ENCODE results near the gene IPO13.

Gene IPO13

GRCh38 chr1:43945674-43946235 is 995 bp upstream of the IPO13 start:
- no peaks in the 10 kb centered on the region for H3K9me3 ChIP-seq (ENCODE audit: insufficient read depth, low read depth, low read length)
- H3K27me3 ChIP-seq (ENCODE audit: insufficient read depth, low read length): no peaks in the 10 kb centered on the region
- no peak overlapping the region for H3K27ac ChIP-seq (ENCODE audit: low read length)
- H3K9ac ChIP-seq (ENCODE audit: low read depth, low read length): peak overlapping the region; percentile 67; the same call in 1 of the 2 replicates
- peak overlapping the region; percentile 94 for H3K4me3 ChIP-seq (ENCODE audit: low read length)
- peaks cover 10% of the 10 kb centered on the region; the same call in 1 of the 2 replicates for H3K4me1 ChIP-seq (ENCODE audit: insufficient read depth, low read length)
- H3K36me3 ChIP-seq (ENCODE audit: insufficient read depth, low read depth, low read length): peaks cover 9% of the 10 kb centered on the region; the same call in 1 of the 2 replicates

GRCh38 chr1:43947061-43947873 is 517 bp downstream of the IPO13 start:
- H3K4me1 ChIP-seq (ENCODE audit: insufficient read depth, low read length): peaks cover 10% of the 10 kb centered on the region; the same call in 1 of the 2 replicates
- peak overlapping the region; percentile 87; the same call in 1 of the 2 replicates for H3K9ac ChIP-seq (ENCODE audit: low read depth, low read length)
- H3K27me3 ChIP-seq (ENCODE audit: insufficient read depth, low read length): no peaks in the 10 kb centered on the region
- H3K36me3 ChIP-seq (ENCODE audit: insufficient read depth, low read depth, low read length): peaks cover 13% of the 10 kb centered on the region; the same call in 1 of the 2 replicates
- H3K4me3 ChIP-seq (ENCODE audit: low read length): peak overlapping the region; percentile 94
- H3K9me3 ChIP-seq (ENCODE audit: insufficient read depth, low read depth, low read length): no peaks in the 10 kb centered on the region
- peak overlapping the region; percentile 41 for H3K27ac ChIP-seq (ENCODE audit: low read length)

- H3K4me1 ChIP-seq (ENCODE audit: insufficient read depth, low read length): peaks cover 10% of the 10 kb centered on the region; the same call in 1 of the 2 replicates
- H3K4me3 ChIP-seq (ENCODE audit: low read length): peak overlapping the region; percentile 94; the same call in 1 of the 2 replicates
- no peaks in the 10 kb centered on the region for H3K27me3 ChIP-seq (ENCODE audit: insufficient read depth, low read length)
- no peaks in the 10 kb centered on the region for H3K9me3 ChIP-seq (ENCODE audit: insufficient read depth, low read depth, low read length)
- H3K27ac ChIP-seq (ENCODE audit: low read length): no peak overlapping the region
- peaks cover 13% of the 10 kb centered on the region; the same call in 1 of the 2 replicates for H3K36me3 ChIP-seq (ENCODE audit: insufficient read depth, low read depth, low read length)
- H3K9ac ChIP-seq (ENCODE audit: low read depth, low read length): no peak overlapping the region
Measured at GRCh38 chr1:43947874-43948437, 1.2 kb downstream of the IPO13 start.

GRCh38 chr1:43949678-43950077 is 2.9 kb downstream of the IPO13 start:
- Histone ChIP-seq H3K9ac (ENCODE audit: low read depth, low read length) (no peak overlapping the region), H3K9me3 (ENCODE audit: insufficient read depth, low read depth, low read length) (no peaks in the 10 kb centered on the region), H3K27ac (ENCODE audit: low read length) (no peak overlapping the region), H3K4me1 (ENCODE audit: insufficient read depth, low read length) (peaks cover 10% of the 10 kb centered on the region; the same call in 1 of the 2 replicates), H3K4me3 (ENCODE audit: low read length) (no peak overlapping the region), H3K27me3 (ENCODE audit: insufficient read depth, low read length) (no peaks in the 10 kb centered on the region), H3K36me3 (ENCODE audit: insufficient read depth, low read depth, low read length) (peaks cover 13% of the 10 kb centered on the region; the same call in 1 of the 2 replicates)

GRCh38 chr1:43951021-43951985 is 4.6 kb downstream of the IPO13 start:
- Histone ChIP-seq H3K9ac (ENCODE audit: low read depth, low read length) (no peak overlapping the region), H3K27me3 (ENCODE audit: insufficient read depth, low read length) (no peaks in the 10 kb centered on the region), H3K36me3 (ENCODE audit: insufficient read depth, low read depth, low read length) (peaks cover 13% of the 10 kb centered on the region; the same call in 1 of the 2 replicates), H3K9me3 (ENCODE audit: insufficient read depth, low read depth, low read length) (no peaks in the 10 kb centered on the region), H3K27ac (ENCODE audit: low read length) (no peak overlapping the region), H3K4me1 (ENCODE audit: insufficient read depth, low read length) (peaks cover 6% of the 10 kb centered on the region; the same call in 1 of the 2 replicates), H3K4me3 (ENCODE audit: low read length) (no peak overlapping the region)

- no peaks in the 10 kb centered on the region for H3K27me3 ChIP-seq (ENCODE audit: insufficient read depth, low read length)
- peaks cover 3% of the 10 kb centered on the region; the same call in 1 of the 2 replicates for H3K4me1 ChIP-seq (ENCODE audit: insufficient read depth, low read length)
- no peak overlapping the region for H3K27ac ChIP-seq (ENCODE audit: low read length)
- no peak overlapping the region for H3K4me3 ChIP-seq (ENCODE audit: low read length)
- H3K9me3 ChIP-seq (ENCODE audit: insufficient read depth, low read depth, low read length): no peaks in the 10 kb centered on the region
- peaks cover 13% of the 10 kb centered on the region; the same call in 1 of the 2 replicates for H3K36me3 ChIP-seq (ENCODE audit: insufficient read depth, low read depth, low read length)
- H3K9ac ChIP-seq (ENCODE audit: low read depth, low read length): peak overlapping the region; percentile 1; the same call in 1 of the 2 replicates
Measured at GRCh38 chr1:43952731-43953346, 6.1 kb downstream of the IPO13 start.

GRCh38 chr1:43953361-43953760 is 6.6 kb downstream of the IPO13 start:
- Histone ChIP-seq H3K27ac (ENCODE audit: low read length) (no peak overlapping the region), H3K9ac (ENCODE audit: low read depth, low read length) (peak overlapping the region; percentile 1; the same call in 1 of the 2 replicates), H3K9me3 (ENCODE audit: insufficient read depth, low read depth, low read length) (no peaks in the 10 kb centered on the region), H3K36me3 (ENCODE audit: insufficient read depth, low read depth, low read length) (peaks cover 18% of the 10 kb centered on the region; the same call in 1 of the 2 replicates), H3K27me3 (ENCODE audit: insufficient read depth, low read length) (no peaks in the 10 kb centered on the region), H3K4me1 (ENCODE audit: insufficient read depth, low read length) (no peaks in the 10 kb centered on the region), H3K4me3 (ENCODE audit: low read length) (no peak overlapping the region)

GRCh38 chr1:43954036-43954435 is 7.3 kb downstream of the IPO13 start:
- H3K36me3 ChIP-seq (ENCODE audit: insufficient read depth, low read depth, low read length): peaks cover 24% of the 10 kb centered on the region; the same call in 1 of the 2 replicates
- H3K27me3 ChIP-seq (ENCODE audit: insufficient read depth, low read length): no peaks in the 10 kb centered on the region
- no peaks in the 10 kb centered on the region for H3K9me3 ChIP-seq (ENCODE audit: insufficient read depth, low read depth, low read length)
- H3K27ac ChIP-seq (ENCODE audit: low read length): no peak overlapping the region
- H3K4me1 ChIP-seq (ENCODE audit: insufficient read depth, low read length): no peaks in the 10 kb centered on the region
- H3K4me3 ChIP-seq (ENCODE audit: low read length): no peak overlapping the region
- H3K9ac ChIP-seq (ENCODE audit: low read depth, low read length): no peak overlapping the region

GRCh38 chr1:43956234-43956633 is 9.5 kb downstream of the IPO13 start:
- no peaks in the 10 kb centered on the region for H3K9me3 ChIP-seq (ENCODE audit: insufficient read depth, low read depth, low read length)
- no peak overlapping the region for H3K9ac ChIP-seq (ENCODE audit: low read depth, low read length)
- H3K27ac ChIP-seq (ENCODE audit: low read length): no peak overlapping the region
- H3K27me3 ChIP-seq (ENCODE audit: insufficient read depth, low read length): no peaks in the 10 kb centered on the region
- H3K36me3 ChIP-seq (ENCODE audit: insufficient read depth, low read depth, low read length): peaks cover 18% of the 10 kb centered on the region; the same call in 1 of the 2 replicates
- no peaks in the 10 kb centered on the region for H3K4me1 ChIP-seq (ENCODE audit: insufficient read depth, low read length)
- H3K4me3 ChIP-seq (ENCODE audit: low read length): no peak overlapping the region

- Histone ChIP-seq H3K27ac (ENCODE audit: low read length) (no peak overlapping the region), H3K36me3 (ENCODE audit: insufficient read depth, low read depth, low read length) (peaks cover 26% of the 10 kb centered on the region), H3K9ac (ENCODE audit: low read depth, low read length) (no peak overlapping the region), H3K4me3 (ENCODE audit: low read length) (no peak overlapping the region), H3K4me1 (ENCODE audit: insufficient read depth, low read length) (no peaks in the 10 kb centered on the region), H3K9me3 (ENCODE audit: insufficient read depth, low read depth, low read length) (no peaks in the 10 kb centered on the region), H3K27me3 (ENCODE audit: insufficient read depth, low read length) (no peaks in the 10 kb centered on the region)
Measured at GRCh38 chr1:43957407-43958040, 10.8 kb downstream of the IPO13 start.

Measured in iPS-20b (cell line).